Aorta (tissue), 5 donors: ENCODE measurements around the gene ATAD2B. TPM values are rescaled to one million over a fixed set of nuclear protein-coding genes. Genes with fewer than 3 reads are reported as not detected.
"Not testable (repeated sequence)": the region's sequence is repeated elsewhere in the genome, so short reads cannot be mapped to it uniquely, and the experiment has no call there.

Experiments
- ATAC-seq: fragments of 200-7000 bp; cut with Tn5 transposase; one replicate; pipeline ENCODE4 v1.9.1; 2022; ENCODE audit warnings: moderate library complexity; ENCODE audit not compliant: low FRiP score
- DNase-seq, 2 donors: peaks; one replicate each; pipeline ENCODE4 v3.0.0-alpha.2; 2020
- H3K27ac ChIP-seq, 2 donors: one replicate each; pipeline ENCODE4 v1.5.1; 2013; ENCODE audit warnings: low read length in 2 of 2, mild to moderate bottlenecking in 2 of 2, moderate library complexity in 2 of 2, control low read depth in 1 of 2, inconsistent platforms in 1 of 2, low read depth in 1 of 2
- H3K27me3 ChIP-seq, 2 donors: one replicate each; pipeline ENCODE4 v1.6.1; 2013; ENCODE audit warnings: control low read depth in 1 of 2, low read length in 1 of 2, mild to moderate bottlenecking in 1 of 2, moderate library complexity in 1 of 2; ENCODE audit not compliant: insufficient read depth in 2 of 2, control insufficient read depth in 1 of 2
- H3K36me3 ChIP-seq, 2 donors: one replicate each; pipeline ENCODE4 v1.6.1; 2013; ENCODE audit warnings: control low read depth in 1 of 2, low read length in 1 of 2, mild to moderate bottlenecking in 1 of 2; ENCODE audit not compliant: insufficient read depth in 2 of 2, control insufficient read depth in 1 of 2
- H3K4me1 ChIP-seq, 2 donors: one replicate each; pipeline ENCODE4 v1.6.1; 2013; ENCODE audit warnings: low read length in 2 of 2, control low read depth in 1 of 2, mild to moderate bottlenecking in 1 of 2, moderate library complexity in 1 of 2; ENCODE audit not compliant: insufficient read depth in 2 of 2, control insufficient read depth in 1 of 2
- H3K4me3 ChIP-seq, 2 donors: one replicate each; pipeline ENCODE4 v1.5.1; 2013; ENCODE audit warnings: low read length in 2 of 2, control low read depth in 1 of 2, mild to moderate bottlenecking in 1 of 2
- H3K9me3 ChIP-seq: one replicate; pipeline ENCODE4 v1.6.1; 2013; ENCODE audit warnings: mild to moderate bottlenecking, low read length; ENCODE audit not compliant: control insufficient read depth
- WGBS, 2 donors: extraction: QIAGEN DNeasy Blood & Tissue Kit; methylation state at CpG; one replicate each; pipeline ENCODE4 v1.1.7; 2013; 5-methylcytosine and 5-hydroxymethylcytosine counted together
- intact Hi-C, 2 donors: fragments of 100-400 bp; cut with DNase I; formaldehyde crosslinking; loops; one replicate each; pipeline versions ENCODE4 v1.14.2 to v1.15.0; 2022
- long read RNA-seq, 2 donors: library from polyadenylated mRNA; unstranded; transcript quantifications; one replicate each; pipeline ENCODE4 v2.0.0, GENCODE V29; 2020 to 2021
- polyA plus RNA-seq, 2 donors: library from polyadenylated mRNA; stranded (reverse); fragments of 200-250 nt; gene quantifications; one replicate each; pipeline ENCODE4 v1.2.3, GENCODE V29; 2013
- total RNA-seq, 2 donors: library from RNA; stranded (reverse); fragmentation: NEBNext Ultra II Directional; extraction: Animal tissue kit (Norgen Biotek cat#: 25700); gene quantifications; one replicate each; pipeline ENCODE4 v1.2.1, GENCODE V29; 2021
- donor health status: healthy with polysubstance abuse.
- donor health status: Bipolar disorder and iron deficiency.
- donor health status: DM: no; HTN: no; CAD: no.
- donor health status: DM: no; HTN: no; CAD: no.
- donor health status: DM: yes; HTN: yes; CAD: no.

The ATAD2B gene
- total RNA-seq (10 to 100 TPM; 33.4 to 45.8 TPM), polyA plus RNA-seq (1 to 10 TPM; 2.3 to 3.6 TPM)
- long read RNA-seq, donor 1, partial matches to known transcripts = 16 of 28 reads
- long read RNA-seq, donor 1, other reads (novel, unspliced or antisense) = 12 of 28 reads
- long read RNA-seq, donor 2, partial matches to known transcripts = 4 of 14 reads
- long read RNA-seq, donor 2, other reads (novel, unspliced or antisense) = 10 of 14 reads

- DNase-seq (peak; percentile 93 to 97), ATAC-seq (peak; percentile 98)
- Histone ChIP-seq H3K27me3 (no peaks in the 10 kb centered on the region), H3K36me3 (no peaks in the 10 kb centered on the region), H3K27ac (peak within 1 kb of the TSS; percentile 91 to 97), H3K4me1 (no peaks in the 10 kb centered on the region), H3K4me3 (peak within 1 kb of the TSS; percentile 86 to 92), H3K9me3 (no peaks in the 10 kb centered on the region)
- intact Hi-C loops = loop anchor here (5.0 to 10.0 kb wide), 3 partner anchors 118 to 155 kb away; partner anchors contain the start of genes FKBP1B (in 2 of the 2), WDCP (in 2 of the 2), SF3B6 (in 1 of the 2) and TP53I3 (in 1 of the 2)
- WGBS, 2 donors = 0% methylated on average over 80 to 88 of the region's 88 CpGs
Observed at GRCh38 chr2:23926750-23927571, at the start of gene ATAD2B. Gene ATAD2B, minus strand, starts transcription at chr2:23927123. Its CDS starts 353 bp downstream, at chr2:23926770.

DNA sequence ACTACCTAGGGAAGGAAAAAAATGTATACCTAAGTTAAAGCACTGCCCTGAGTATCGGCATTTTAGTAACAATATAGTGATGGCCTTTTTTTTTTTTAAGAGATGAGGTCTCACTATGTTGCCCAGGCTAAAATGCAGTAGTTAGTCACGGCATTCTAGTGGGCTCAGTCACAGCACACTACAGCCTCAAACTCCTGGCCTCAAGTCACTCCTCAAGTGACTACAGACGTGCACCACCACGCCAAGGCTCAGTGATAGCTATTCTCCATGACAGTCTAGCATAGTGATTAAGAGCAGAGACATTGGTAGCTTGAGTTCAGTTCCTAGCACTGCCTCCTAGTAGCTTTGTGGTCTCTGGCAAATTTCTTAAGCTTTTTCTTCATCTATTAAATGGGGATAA, 40.9 kb upstream of the ATAD2B start:
- ATAC-seq = no peak
- H3K4me1 ChIP-seq = no peaks in the 10 kb centered on the region
- 96 to 98% methylated on average over 4 of the region's 4 CpGs for WGBS, 2 donors
- no peaks in the 10 kb centered on the region for H3K9me3 ChIP-seq
- no peak for DNase-seq
- no peaks in the 10 kb centered on the region for H3K27me3 ChIP-seq
- intact Hi-C loops = no loop called here
- no peak overlapping the region for H3K27ac ChIP-seq
- H3K36me3 ChIP-seq = no peaks in the 10 kb centered on the region
- no peak overlapping the region for H3K4me3 ChIP-seq

- intact Hi-C loops = no loop called here
- Histone ChIP-seq H3K27me3 (no peaks in the 10 kb centered on the region), H3K4me3 (no peak overlapping the region), H3K27ac (no peak overlapping the region), H3K9me3 (no peaks in the 10 kb centered on the region), H3K36me3 (peaks cover 0 to 2% of the 10 kb centered on the region in 2 donors), H3K4me1 (no peaks in the 10 kb centered on the region)
- ATAC-seq (no peak), DNase-seq (no peak)
- WGBS, 2 donors = 58 to 76% methylated on average over 6 of the region's 6 CpGs
Observed at GRCh38 chr2:23954325-23955014, 27.5 kb upstream of the ATAD2B start.

DNA sequence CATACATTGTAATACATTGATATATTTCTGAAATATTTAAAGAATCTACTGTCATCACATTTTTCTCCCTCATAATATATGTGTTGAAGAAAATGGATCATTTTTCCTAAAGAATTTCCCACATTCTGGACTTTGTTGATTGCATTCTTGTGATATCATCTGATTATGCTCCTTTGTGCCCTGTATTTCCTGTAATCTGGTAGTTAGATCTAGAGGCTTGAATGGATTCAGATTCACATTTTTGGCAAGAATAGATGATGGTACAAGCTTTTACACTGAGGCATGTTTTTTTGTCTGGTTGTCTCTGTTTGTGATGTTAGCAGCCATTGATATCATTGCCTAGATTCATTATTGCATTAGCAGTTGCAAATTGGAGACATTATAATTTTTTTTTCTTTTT, 26.7 kb upstream of the ATAD2B start:
- DNase-seq = no peak
- Histone ChIP-seq H3K27ac (no peak overlapping the region), H3K4me3 (no peak overlapping the region), H3K27me3 (no peaks in the 10 kb centered on the region), H3K36me3 (peaks cover 0 to 2% of the 10 kb centered on the region in 2 donors), H3K9me3 (no peaks in the 10 kb centered on the region), H3K4me1 (no peaks in the 10 kb centered on the region)
- no peak for ATAC-seq
- intact Hi-C loops = no loop called here

GRCh38 chr2:23952558-23952957, 25.6 kb upstream of the ATAD2B start:
- intact Hi-C loops, H3K27me3 ChIP-seq, H3K4me1 ChIP-seq, ATAC-seq, DNase-seq, H3K36me3 ChIP-seq, H3K4me3 ChIP-seq, H3K9me3 ChIP-seq, H3K27ac ChIP-seq: not testable (repeated sequence)
- WGBS, 2 donors = 99% methylated on average over 3 of the region's 3 CpGs

- H3K36me3 ChIP-seq = no peaks in the 10 kb centered on the region
- 89 to 94% methylated on average over 2 of the region's 2 CpGs for WGBS, 2 donors
- no peak overlapping the region for H3K4me3 ChIP-seq
- DNase-seq (no peak), ATAC-seq (no peak)
- H3K9me3 ChIP-seq = no peaks in the 10 kb centered on the region
- no peaks in the 10 kb centered on the region for H3K4me1 ChIP-seq
- no peak overlapping the region for H3K27ac ChIP-seq
- intact Hi-C loops = no loop called here
- H3K27me3 ChIP-seq = no peaks in the 10 kb centered on the region
Observed at GRCh38 chr2:23947350-23947749, 20.4 kb upstream of the ATAD2B start.

GRCh38 chr2:23944976-23945375, 18.1 kb upstream of the ATAD2B start:
- no peak for ATAC-seq
- no peaks in the 10 kb centered on the region for H3K36me3 ChIP-seq
- intact Hi-C loops = loop anchor here in 1 of 2 donors (5.0 kb wide), 1 partner anchor 102 kb away; the partner anchor contains the start of genes FKBP1B and WDCP

GRCh38 chr2:23944527-23944926, 17.6 kb upstream of the ATAD2B start:
- no peak for ATAC-seq
- no peak overlapping the region for H3K27ac ChIP-seq
- 94 to 96% methylated on average over 1 of the region's 1 CpG for WGBS, 2 donors

More at GRCh38 chr2:23944976-23945375, 18.1 kb upstream of the ATAD2B start:
- H3K27ac ChIP-seq = no peak overlapping the region
- no peaks in the 10 kb centered on the region for H3K9me3 ChIP-seq
- no peak overlapping the region for H3K4me3 ChIP-seq
- no peaks in the 10 kb centered on the region for H3K4me1 ChIP-seq
- no peaks in the 10 kb centered on the region for H3K27me3 ChIP-seq
- no peak for DNase-seq

More at GRCh38 chr2:23944527-23944926, 17.6 kb upstream of the ATAD2B start:
- no peaks in the 10 kb centered on the region for H3K4me1 ChIP-seq
- no peak overlapping the region for H3K4me3 ChIP-seq
- no peak for DNase-seq
- intact Hi-C loops = loop anchor here in 1 of 2 donors (5.0 kb wide), 1 partner anchor 103 kb away; the partner anchor contains the start of genes FKBP1B and WDCP
- H3K27me3 ChIP-seq = no peaks in the 10 kb centered on the region
- H3K9me3 ChIP-seq = no peaks in the 10 kb centered on the region
- no peaks in the 10 kb centered on the region for H3K36me3 ChIP-seq
